DOHH2 (cell line): ENCODE data around the gene PIK3CG.

Source experiments
- EZH2phosphoT487 ChIP-seq: fragments of 200-600 bp; sonication (generic); IDR thresholded peaks from 2 replicates; pipeline ENCODE4 v1.6.1; 2017; ENCODE audit warnings: borderline replicate concordance, mild to moderate bottlenecking, antibody characterized with exemption, low read length, moderate library complexity, mixed read lengths
- TF ChIP-seq, protein P1 (sequence below): fragments of 200-600 bp; sonication (generic); IDR thresholded peaks from one replicate; pipeline ENCODE4 v1.5.1; 2014; ENCODE audit warnings: antibody characterized with exemption, mild to moderate bottlenecking, low read depth, low read length; ENCODE audit not compliant: poor library complexity, severe bottlenecking

DNA sequence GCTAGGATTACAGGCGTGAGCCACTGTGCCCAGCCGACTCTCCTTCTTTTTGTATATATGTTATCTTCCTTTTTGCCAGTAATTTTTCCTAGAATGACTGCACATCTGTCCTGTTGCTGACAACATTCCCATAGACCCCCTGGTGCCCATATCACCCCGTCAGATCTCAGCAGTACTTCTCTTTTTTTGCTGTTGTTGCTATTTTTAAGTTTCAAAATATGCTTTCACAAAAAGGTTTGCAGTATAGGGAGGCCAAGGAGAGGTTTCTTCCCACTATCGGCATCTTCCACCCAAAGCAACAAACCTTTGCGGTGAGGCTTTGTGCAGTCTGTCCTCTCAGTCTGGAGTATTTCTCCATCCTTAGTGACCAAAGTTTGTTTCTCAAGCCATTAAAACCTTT lies 23.1 kb downstream of the PIK3CG start:
- TF ChIP-seq, protein P1, sequence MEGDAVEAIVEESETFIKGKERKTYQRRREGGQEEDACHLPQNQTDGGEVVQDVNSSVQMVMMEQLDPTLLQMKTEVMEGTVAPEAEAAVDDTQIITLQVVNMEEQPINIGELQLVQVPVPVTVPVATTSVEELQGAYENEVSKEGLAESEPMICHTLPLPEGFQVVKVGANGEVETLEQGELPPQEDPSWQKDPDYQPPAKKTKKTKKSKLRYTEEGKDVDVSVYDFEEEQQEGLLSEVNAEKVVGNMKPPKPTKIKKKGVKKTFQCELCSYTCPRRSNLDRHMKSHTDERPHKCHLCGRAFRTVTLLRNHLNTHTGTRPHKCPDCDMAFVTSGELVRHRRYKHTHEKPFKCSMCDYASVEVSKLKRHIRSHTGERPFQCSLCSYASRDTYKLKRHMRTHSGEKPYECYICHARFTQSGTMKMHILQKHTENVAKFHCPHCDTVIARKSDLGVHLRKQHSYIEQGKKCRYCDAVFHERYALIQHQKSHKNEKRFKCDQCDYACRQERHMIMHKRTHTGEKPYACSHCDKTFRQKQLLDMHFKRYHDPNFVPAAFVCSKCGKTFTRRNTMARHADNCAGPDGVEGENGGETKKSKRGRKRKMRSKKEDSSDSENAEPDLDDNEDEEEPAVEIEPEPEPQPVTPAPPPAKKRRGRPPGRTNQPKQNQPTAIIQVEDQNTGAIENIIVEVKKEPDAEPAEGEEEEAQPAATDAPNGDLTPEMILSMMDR, result no peak
- no peak for TF ChIP-seq EZH2phosphoT487
